Neural crest cell (in vitro differentiated cells): ENCODE data around the gene FAM110D. TPM values are rescaled to one million over a fixed set of nuclear protein-coding genes. Genes with fewer than 3 reads are reported as not detected.

Source experiments
- DNase-seq: peaks from one replicate; pipeline ENCODE4 v3.0.0; 2021; ENCODE audit warnings: low read depth, mixed read lengths, low spot score
- H3K27ac Mint-ChIP-seq: one replicate; pipeline ENCODE4 v1.8.0; 2021; ENCODE audit warnings: mild to moderate bottlenecking, mixed read lengths; ENCODE audit not compliant: unreplicated experiment
- H3K27me3 Mint-ChIP-seq: 2 replicates; pipeline ENCODE4 v1.8.0; 2021; ENCODE audit warnings: low read depth, mild to moderate bottlenecking, mixed read lengths
- H3K36me3 Mint-ChIP-seq: 2 replicates; pipeline ENCODE4 v1.8.0; 2021; ENCODE audit warnings: low read depth, mild to moderate bottlenecking, mixed read lengths
- H3K4me1 Mint-ChIP-seq: 2 replicates; pipeline ENCODE4 v1.8.0; 2021; ENCODE audit warnings: mixed read lengths
- H3K4me3 Mint-ChIP-seq: one replicate; pipeline ENCODE4 v1.8.0; 2021; ENCODE audit warnings: mild to moderate bottlenecking, mixed read lengths
- H3K9me3 Mint-ChIP-seq: 2 replicates; pipeline ENCODE4 v1.8.0; 2021; ENCODE audit warnings: mixed read lengths
- total RNA-seq: library from RNA; stranded (reverse); gene quantifications from 2 replicates; pipeline ENCODE4 v1.2.1, GENCODE V29; 2021
- TF ChIP-seq, protein P1 (sequence below): fragments of 200-600 bp; sonication (generic); conservative IDR thresholded peaks from 2 replicates; pipeline ENCODE4 v1.5.0; 2021; ENCODE audit warnings: antibody characterized with exemption, mild to moderate bottlenecking

The FAM110D gene
- total RNA-seq, 1 donor from 2014 or later = 1.2 TPM

DNA sequence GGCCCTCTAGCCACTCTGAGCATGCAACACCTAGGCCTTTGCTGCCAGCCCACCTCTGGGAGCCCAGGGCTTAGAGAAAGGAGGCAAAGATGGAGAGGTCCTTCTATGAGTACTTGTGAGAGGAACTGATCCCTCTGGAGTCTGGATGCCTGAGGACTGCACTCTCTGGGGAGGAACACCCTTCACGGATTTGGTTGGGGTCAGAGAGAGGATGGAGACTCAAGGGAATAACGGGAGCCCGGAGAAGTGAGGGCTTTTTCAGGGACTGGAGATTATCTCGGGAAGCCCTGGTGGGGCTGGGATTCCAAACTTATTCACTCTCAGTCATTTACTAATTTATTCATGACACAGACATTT is 10.3 kb downstream of the FAM110D start:
- H3K27ac Mint-ChIP-seq = peak overlapping the region; percentile 89

GRCh38 chr1:26169669-26170471 is 11.0 kb downstream of the FAM110D start, which contains the start of gene ZNF593:
TSS of gene ZNF593 (plus strand) at chr1:26169908. CDS start at chr1:26169984, 76 bp downstream.
- peak within 1 kb of the TSS; percentile 90 for H3K4me3 Mint-ChIP-seq
- no peaks in the 10 kb centered on the region for H3K36me3 Mint-ChIP-seq
- peaks cover 33% of the 10 kb centered on the region for H3K4me1 Mint-ChIP-seq
- TF ChIP-seq, protein P1, sequence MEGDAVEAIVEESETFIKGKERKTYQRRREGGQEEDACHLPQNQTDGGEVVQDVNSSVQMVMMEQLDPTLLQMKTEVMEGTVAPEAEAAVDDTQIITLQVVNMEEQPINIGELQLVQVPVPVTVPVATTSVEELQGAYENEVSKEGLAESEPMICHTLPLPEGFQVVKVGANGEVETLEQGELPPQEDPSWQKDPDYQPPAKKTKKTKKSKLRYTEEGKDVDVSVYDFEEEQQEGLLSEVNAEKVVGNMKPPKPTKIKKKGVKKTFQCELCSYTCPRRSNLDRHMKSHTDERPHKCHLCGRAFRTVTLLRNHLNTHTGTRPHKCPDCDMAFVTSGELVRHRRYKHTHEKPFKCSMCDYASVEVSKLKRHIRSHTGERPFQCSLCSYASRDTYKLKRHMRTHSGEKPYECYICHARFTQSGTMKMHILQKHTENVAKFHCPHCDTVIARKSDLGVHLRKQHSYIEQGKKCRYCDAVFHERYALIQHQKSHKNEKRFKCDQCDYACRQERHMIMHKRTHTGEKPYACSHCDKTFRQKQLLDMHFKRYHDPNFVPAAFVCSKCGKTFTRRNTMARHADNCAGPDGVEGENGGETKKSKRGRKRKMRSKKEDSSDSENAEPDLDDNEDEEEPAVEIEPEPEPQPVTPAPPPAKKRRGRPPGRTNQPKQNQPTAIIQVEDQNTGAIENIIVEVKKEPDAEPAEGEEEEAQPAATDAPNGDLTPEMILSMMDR = peak; percentile 89
- no peaks in the 10 kb centered on the region for H3K27me3 Mint-ChIP-seq
- H3K27ac Mint-ChIP-seq = peak within 1 kb of the TSS; percentile 89
- H3K9me3 Mint-ChIP-seq = no peaks in the 10 kb centered on the region
- peak; percentile 89 for DNase-seq

More for the DNA sequence above, 10.3 kb downstream of the FAM110D start:
- H3K4me1 Mint-ChIP-seq = peaks cover 38% of the 10 kb centered on the region
- no peaks in the 10 kb centered on the region for H3K27me3 Mint-ChIP-seq
- peak overlapping the region; percentile 90 for H3K4me3 Mint-ChIP-seq
- H3K9me3 Mint-ChIP-seq = no peaks in the 10 kb centered on the region
- DNase-seq = no peak
- TF ChIP-seq, protein P1 = no peak
- H3K36me3 Mint-ChIP-seq = no peaks in the 10 kb centered on the region

- DNase-seq = no peak
- no peaks in the 10 kb centered on the region for H3K9me3 Mint-ChIP-seq
- H3K36me3 Mint-ChIP-seq = no peaks in the 10 kb centered on the region
- peak overlapping the region; percentile 84 for H3K27ac Mint-ChIP-seq
- H3K27me3 Mint-ChIP-seq = no peaks in the 10 kb centered on the region
- peaks cover 27% of the 10 kb centered on the region for H3K4me1 Mint-ChIP-seq
- TF ChIP-seq, protein P1 = no peak
- peak overlapping the region; percentile 90 for H3K4me3 Mint-ChIP-seq
Observed at GRCh38 chr1:26170472-26170821, 11.6 kb downstream of the FAM110D start.

DNA sequence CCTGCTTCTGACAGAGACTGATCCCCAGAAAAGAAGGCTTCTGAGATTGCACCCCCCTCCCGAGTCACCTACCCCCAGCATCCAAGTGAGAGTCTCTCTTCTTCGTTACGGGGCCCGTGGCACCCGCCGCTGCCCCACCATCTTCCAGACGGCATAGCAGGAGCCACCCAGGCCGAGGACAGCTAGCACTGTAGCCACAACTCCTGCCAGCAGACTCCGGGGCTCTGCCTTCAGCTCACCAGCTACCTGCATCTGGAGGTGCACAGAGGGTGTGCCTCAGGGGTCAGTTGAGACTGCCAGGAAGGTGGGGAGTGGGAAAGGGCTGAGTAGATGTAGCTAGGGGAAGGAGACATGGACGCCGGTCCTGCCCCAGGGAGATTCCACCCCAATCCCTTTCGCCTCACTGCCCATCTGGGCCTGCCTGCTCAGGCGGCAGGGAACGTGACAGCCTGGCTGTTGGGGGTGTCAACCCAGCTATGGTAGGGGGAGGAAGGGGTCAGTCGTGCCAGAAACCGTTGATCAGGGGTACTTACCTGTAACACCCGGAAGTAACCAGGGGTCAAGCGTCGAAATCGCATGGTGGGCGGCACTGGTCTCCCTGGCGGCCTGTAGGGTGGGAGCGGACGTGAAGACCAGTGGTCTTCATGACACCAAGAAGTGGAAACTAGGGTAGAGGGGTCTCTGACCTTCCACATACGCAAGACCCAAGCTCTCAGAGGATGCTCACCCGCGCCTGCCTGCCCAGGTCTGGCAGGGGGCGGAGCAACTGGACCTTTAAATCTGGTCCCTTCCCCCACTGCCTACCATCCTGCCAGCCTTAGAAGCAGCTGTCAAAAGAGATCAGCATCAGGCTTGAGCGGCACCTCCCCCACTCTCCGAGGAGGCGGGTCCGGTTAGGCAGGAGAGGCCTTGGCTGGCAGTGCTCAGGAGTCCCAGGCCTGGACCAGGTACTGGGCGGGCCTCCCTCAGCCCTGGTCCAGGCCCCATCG is 12.5 kb downstream of the FAM110D start, which contains the start of gene ZNF593OS:
Gene ZNF593OS, minus strand, starts transcription at position 749 of the 989 bp plus-strand sequence. Its CDS starts 171 bp downstream, at position 578.
- Mint-ChIP-seq H3K4me1 (peaks cover 24% of the 10 kb centered on the region), H3K27ac (peak within 1 kb of the TSS; percentile 71), H3K9me3 (no peaks in the 10 kb centered on the region), H3K4me3 (peak within 1 kb of the TSS; percentile 90), H3K27me3 (no peaks in the 10 kb centered on the region), H3K36me3 (no peaks in the 10 kb centered on the region)
- DNase-seq = no peak
- TF ChIP-seq, protein P1 = no peak

GRCh38 chr1:26175346-26175745 is 16.5 kb downstream of the FAM110D start:
- peaks cover 9% of the 10 kb centered on the region for H3K4me1 Mint-ChIP-seq
- no peaks in the 10 kb centered on the region for H3K36me3 Mint-ChIP-seq
- no peak for DNase-seq
- no peaks in the 10 kb centered on the region for H3K27me3 Mint-ChIP-seq
- H3K9me3 Mint-ChIP-seq = no peaks in the 10 kb centered on the region
- H3K27ac Mint-ChIP-seq = no peak overlapping the region
- TF ChIP-seq, protein P1 = no peak
- H3K4me3 Mint-ChIP-seq = no peak overlapping the region
